ENCODE data around the gene THEMIS.

Gene THEMIS

GRCh38 chr6:127924440-127924839, 23.6 kb upstream of the THEMIS start:
- FAIRE-seq (no peak), DNase-seq (ENCODE audit: insufficient read length, low spot score) (no peak)

GRCh38 chr6:127924031-127924430, 23.2 kb upstream of the THEMIS start:
- TF ChIP-seq POLR2A (IDR thresholded peaks at IDR 0.05; ENCODE audit: low read depth, low read length): no peak
- DNase-seq (ENCODE audit: insufficient read length, low spot score) (no peak), FAIRE-seq (no peak)

More at GRCh38 chr6:127924440-127924839, 23.6 kb upstream of the THEMIS start:
- no peak for TF ChIP-seq POLR2A (IDR thresholded peaks at IDR 0.05; ENCODE audit: low read depth, low read length)

- FAIRE-seq (no peak), DNase-seq (ENCODE audit: insufficient read length, low spot score) (no peak)
- no peak for TF ChIP-seq POLR2A (IDR thresholded peaks at IDR 0.05; ENCODE audit: low read depth, low read length)
Measured at GRCh38 chr6:127923135-127923534, 22.3 kb upstream of the THEMIS start.

- FAIRE-seq: no peak
- DNase-seq (ENCODE audit: insufficient read length, low spot score): no peak
- no peak for TF ChIP-seq POLR2A (IDR thresholded peaks at IDR 0.05; ENCODE audit: low read depth, low read length)
Measured at GRCh38 chr6:127921982-127922381, 21.1 kb upstream of the THEMIS start.

GRCh38 chr6:127920804-127921203, 19.9 kb upstream of the THEMIS start:
- no peak for TF ChIP-seq POLR2A (IDR thresholded peaks at IDR 0.05; ENCODE audit: low read depth, low read length)
- FAIRE-seq (no peak), DNase-seq (ENCODE audit: insufficient read length, low spot score) (no peak)

- DNase-seq (ENCODE audit: insufficient read length, low spot score) (no peak), FAIRE-seq (no peak)
- no peak for TF ChIP-seq POLR2A (IDR thresholded peaks at IDR 0.05; ENCODE audit: low read depth, low read length)
Measured at GRCh38 chr6:127918506-127919427, 17.9 kb upstream of the THEMIS start.

GRCh38 chr6:127917766-127918165, 16.9 kb upstream of the THEMIS start:
- DNase-seq (ENCODE audit: insufficient read length, low spot score): no peak
- no peak for TF ChIP-seq POLR2A (IDR thresholded peaks at IDR 0.05; ENCODE audit: low read depth, low read length)
- no peak for FAIRE-seq

GRCh38 chr6:127914240-127914639, 13.4 kb upstream of the THEMIS start:
- FAIRE-seq: no peak
- no peak for TF ChIP-seq POLR2A (IDR thresholded peaks at IDR 0.05; ENCODE audit: low read depth, low read length)
- no peak for DNase-seq (ENCODE audit: insufficient read length, low spot score)

- no peak for FAIRE-seq
- no peak for TF ChIP-seq POLR2A (IDR thresholded peaks at IDR 0.05; ENCODE audit: low read depth, low read length)
Measured at GRCh38 chr6:127912914-127913313, 12.1 kb upstream of the THEMIS start.

GRCh38 chr6:127907960-127908640, 7.2 kb upstream of the THEMIS start:
- FAIRE-seq: no peak
- no peak for DNase-seq (ENCODE audit: insufficient read length, low spot score)
- TF ChIP-seq POLR2A (IDR thresholded peaks at IDR 0.05; ENCODE audit: low read depth, low read length): no peak

More at GRCh38 chr6:127912914-127913313, 12.1 kb upstream of the THEMIS start:
- no peak for DNase-seq (ENCODE audit: insufficient read length, low spot score)

GRCh38 chr6:127904160-127904559, 3.3 kb upstream of the THEMIS start:
- no peak for TF ChIP-seq POLR2A (IDR thresholded peaks at IDR 0.05; ENCODE audit: low read depth, low read length)
- DNase-seq (ENCODE audit: insufficient read length, low spot score) (no peak), FAIRE-seq (no peak)

- DNase-seq (ENCODE audit: insufficient read length, low spot score): no peak
- no peak for TF ChIP-seq POLR2A (IDR thresholded peaks at IDR 0.05; ENCODE audit: low read depth, low read length)
- FAIRE-seq: no peak
Measured at GRCh38 chr6:127902933-127903332, 2.1 kb upstream of the THEMIS start.

- FAIRE-seq (no peak), DNase-seq (ENCODE audit: insufficient read length, low spot score) (no peak)
- no peak for TF ChIP-seq POLR2A (IDR thresholded peaks at IDR 0.05; ENCODE audit: low read depth, low read length)
Measured at GRCh38 chr6:127897484-127897883, 3.4 kb downstream of the THEMIS start.

GRCh38 chr6:127894051-127894450, 6.8 kb downstream of the THEMIS start:
- TF ChIP-seq POLR2A (IDR thresholded peaks at IDR 0.05; ENCODE audit: low read depth, low read length): no peak
- FAIRE-seq: no peak
- no peak for DNase-seq (ENCODE audit: insufficient read length, low spot score)

- no peak for TF ChIP-seq POLR2A (IDR thresholded peaks at IDR 0.05; ENCODE audit: low read depth, low read length)
- FAIRE-seq (no peak), DNase-seq (ENCODE audit: insufficient read length, low spot score) (no peak)
Measured at GRCh38 chr6:127893541-127893940, 7.3 kb downstream of the THEMIS start.

Measured in H54 (cell line).